Suppressor macrophage treated with lipopolysaccharide for 4 hours (primary cell): ENCODE measurements around the gene DHRS12.

Experiments used
- DNase-seq: peaks from one replicate; pipeline ENCODE4 v3.0.0-alpha.2; 2020

Gene DHRS12

GRCh38 chr13:51747438-51748434, 56.2 kb downstream of the DHRS12 start:
- DNase-seq, result no peak

- DNase-seq, result no peak
These were observed 57.2 kb downstream of the DHRS12 start for GRCh38 chr13:51746802-51747201.

GRCh38 chr13:51745243-51745642, 58.7 kb downstream of the DHRS12 start:
- no peak for DNase-seq

GRCh38 chr13:51742611-51743010, 61.4 kb downstream of the DHRS12 start:
- no peak for DNase-seq

GRCh38 chr13:51742031-51742430, 61.9 kb downstream of the DHRS12 start:
- no peak for DNase-seq

GRCh38 chr13:51740698-51741097, 63.3 kb downstream of the DHRS12 start:
- DNase-seq, result no peak

- no peak for DNase-seq
These were observed 64.8 kb downstream of the DHRS12 start for GRCh38 chr13:51739027-51739764.

- DNase-seq, result no peak
These were observed 65.6 kb downstream of the DHRS12 start for GRCh38 chr13:51738226-51738905.

GRCh38 chr13:51737609-51738008, 66.4 kb downstream of the DHRS12 start:
- no peak for DNase-seq

GRCh38 chr13:51734786-51735185, 69.2 kb downstream of the DHRS12 start:
- no peak for DNase-seq

- peak; percentile 35 for DNase-seq
These were observed 70.3 kb downstream of the DHRS12 start for GRCh38 chr13:51733374-51734298.

GRCh38 chr13:51731759-51732158, 72.2 kb downstream of the DHRS12 start:
- DNase-seq, result no peak

GRCh38 chr13:51730927-51731326, 73.0 kb downstream of the DHRS12 start:
- DNase-seq, result no peak

- DNase-seq, result peak; percentile 91
These were observed 74.0 kb downstream of the DHRS12 start for GRCh38 chr13:51729866-51730553.

GRCh38 chr13:51728972-51729371, 75.0 kb downstream of the DHRS12 start:
- peak; percentile 52 for DNase-seq

- DNase-seq, result no peak
These were observed 75.7 kb downstream of the DHRS12 start for GRCh38 chr13:51728275-51728673.

- no peak for DNase-seq
These were observed 76.2 kb downstream of the DHRS12 start for GRCh38 chr13:51727634-51728274.

GRCh38 chr13:51726446-51727193, 77.3 kb downstream of the DHRS12 start:
- DNase-seq, result peak; percentile 34

GRCh38 chr13:51724721-51725120, 79.2 kb downstream of the DHRS12 start:
- no peak for DNase-seq

GRCh38 chr13:51723529-51723928, 80.4 kb downstream of the DHRS12 start:
- DNase-seq, result no peak
